Measurements from ENCODE around the gene BTNL9.
"Not testable (repeated sequence)": the region's sequence is repeated elsewhere in the genome, so short reads cannot be mapped to it uniquely, and the experiment has no call there.

GRCh38 chr5:181096721-181097382, 56.8 kb downstream of the BTNL9 start:
- not testable (repeated sequence) for TF ChIP-seq CTCF, EP300 (IDR thresholded peaks at IDR 0.05)

All from upper lobe of left lung (tissue), 4 donors.